Inflammatory macrophage treated with lipopolysaccharide for 1 hour (primary cell): Measurements from ENCODE around the gene SNX13.
A peak's percentile ranks its signal among the peaks of the same experiment; 100 is the strongest.
"Not testable (repeated sequence)": the region's sequence is repeated elsewhere in the genome, so short reads cannot be mapped to it uniquely, and the experiment has no call there.

Source experiments
- DNase-seq, 2 donors: peaks; one replicate each; pipeline ENCODE4 v3.0.0-alpha.2; 2020 to 2022

Gene SNX13

DNA sequence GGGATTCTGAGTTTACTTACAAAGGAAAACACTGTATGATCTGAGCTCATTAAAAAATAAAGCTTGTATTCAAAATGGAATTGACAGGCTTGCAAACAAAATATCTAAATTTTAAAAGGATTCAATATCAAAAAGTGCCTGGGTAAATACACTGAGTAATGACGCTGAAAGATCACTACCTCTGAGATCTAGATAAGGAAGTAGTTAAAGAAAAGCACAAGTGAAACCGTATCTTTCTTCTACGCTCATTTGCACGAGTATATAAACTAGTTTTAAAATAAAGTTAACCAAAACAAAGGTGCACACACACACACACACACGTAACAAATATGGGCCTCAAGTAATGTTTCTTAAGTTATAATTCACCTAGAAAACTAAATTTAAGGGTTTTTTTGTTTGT is 93.4 kb downstream of the SNX13 start:
- no peak for DNase-seq

DNA sequence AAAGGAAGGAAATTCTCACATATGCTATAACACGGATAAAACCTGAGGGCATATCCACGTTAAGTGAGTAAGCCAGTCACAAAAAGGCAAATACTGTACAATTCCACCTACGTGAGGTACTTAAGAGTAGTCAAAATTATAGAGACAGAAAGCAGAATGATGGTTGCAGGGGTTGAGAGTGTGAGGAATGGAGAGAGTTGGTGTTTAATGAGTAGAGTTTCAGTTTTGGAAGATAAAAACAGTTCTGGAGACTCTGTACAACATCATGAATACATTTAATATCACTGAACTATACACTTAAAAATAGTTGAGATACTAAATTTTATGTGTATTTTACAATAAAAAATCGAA is 95.1 kb downstream of the SNX13 start:
- no peak for DNase-seq

DNA sequence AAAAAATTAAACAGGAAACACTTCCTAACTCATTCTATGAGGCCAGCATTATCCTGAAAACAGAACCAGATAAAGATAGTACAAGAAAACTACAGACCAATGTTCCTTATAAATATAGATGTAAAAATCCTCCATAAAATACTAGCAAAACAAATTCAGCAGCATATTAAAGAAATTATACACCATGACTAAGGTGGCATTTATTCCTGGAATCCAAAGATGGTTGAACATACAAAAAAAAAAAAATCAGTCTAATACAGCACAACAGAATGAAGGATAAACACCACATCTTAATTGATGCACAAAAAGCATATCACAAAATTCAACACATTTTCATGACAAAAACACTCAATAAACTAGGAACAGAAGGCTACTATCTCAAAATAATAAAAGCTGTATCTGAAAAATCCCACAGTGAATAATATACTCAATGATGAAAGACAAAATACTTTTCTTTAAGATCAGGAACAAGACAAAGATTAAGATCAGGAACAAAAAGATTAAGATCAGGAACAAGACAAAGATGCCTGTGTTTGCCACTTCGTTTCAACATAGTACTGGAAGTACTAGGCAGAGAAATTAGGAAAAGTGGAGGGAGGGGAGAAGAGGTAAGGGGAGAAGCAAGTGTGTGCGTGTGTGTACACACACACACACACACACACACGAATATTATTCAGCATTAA is 95.6 kb downstream of the SNX13 start:
- no peak for DNase-seq

DNA sequence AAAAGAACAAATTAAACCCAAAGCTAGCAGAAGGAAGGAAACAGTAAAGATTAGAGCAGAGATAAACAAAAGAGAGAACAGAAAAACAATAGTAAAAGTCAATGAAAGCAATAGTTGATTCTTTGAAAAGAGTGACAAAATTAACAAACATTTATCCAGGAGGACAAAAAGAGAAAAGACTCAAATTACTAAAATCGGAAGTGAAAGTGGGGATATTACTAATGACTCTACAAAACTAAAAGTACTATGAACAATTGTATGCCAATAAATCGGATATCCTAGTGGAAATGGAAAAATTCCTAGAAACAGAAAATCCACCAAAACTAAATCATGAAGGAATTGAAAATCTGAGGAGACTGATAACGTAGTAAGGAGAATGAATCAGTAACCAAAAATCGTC is 96.3 kb downstream of the SNX13 start:
- no peak for DNase-seq

DNA sequence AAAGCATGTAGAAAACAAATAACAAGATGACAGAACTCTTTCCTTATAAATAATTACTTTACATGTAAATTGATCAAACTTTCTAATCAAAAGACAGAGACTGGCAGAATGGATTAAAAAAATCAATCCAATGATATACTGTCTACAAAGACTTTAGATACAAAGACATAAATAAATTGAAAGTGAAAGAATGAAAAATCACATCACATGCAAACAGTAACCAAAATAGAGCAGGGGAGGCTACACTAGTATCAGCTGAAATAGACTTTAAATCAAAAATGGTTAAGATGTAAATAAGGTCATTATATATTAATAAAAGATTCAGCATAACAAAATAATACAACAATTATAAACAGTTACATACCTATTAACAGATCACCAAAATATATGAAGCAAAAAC is 97.3 kb downstream of the SNX13 start:
- DNase-seq, result no peak

DNA sequence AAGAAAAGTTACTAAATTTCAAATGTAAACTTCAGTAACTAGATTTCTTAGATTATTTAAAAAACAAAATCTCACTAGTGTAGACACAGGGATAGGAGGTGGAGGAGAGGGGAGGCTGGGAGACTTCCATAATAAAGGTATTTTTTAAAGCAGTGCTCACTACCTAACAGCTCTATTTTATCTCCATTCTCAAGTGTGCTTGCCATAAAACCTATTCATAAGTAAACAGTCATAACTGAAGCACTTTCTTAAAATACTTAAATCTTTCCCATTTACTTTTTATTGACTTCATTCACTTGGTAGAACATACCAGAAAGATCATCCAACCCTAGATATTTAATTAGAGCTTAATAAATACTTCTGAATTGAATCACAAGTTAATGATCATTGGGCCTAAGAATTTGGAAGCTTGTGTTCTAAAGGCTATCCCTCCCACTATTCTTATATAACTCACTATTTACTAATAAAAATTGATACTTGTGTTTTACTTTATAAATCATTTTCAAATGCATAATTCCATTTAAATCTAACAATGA is 107.4 kb downstream of the SNX13 start:
- no peak for DNase-seq

DNA sequence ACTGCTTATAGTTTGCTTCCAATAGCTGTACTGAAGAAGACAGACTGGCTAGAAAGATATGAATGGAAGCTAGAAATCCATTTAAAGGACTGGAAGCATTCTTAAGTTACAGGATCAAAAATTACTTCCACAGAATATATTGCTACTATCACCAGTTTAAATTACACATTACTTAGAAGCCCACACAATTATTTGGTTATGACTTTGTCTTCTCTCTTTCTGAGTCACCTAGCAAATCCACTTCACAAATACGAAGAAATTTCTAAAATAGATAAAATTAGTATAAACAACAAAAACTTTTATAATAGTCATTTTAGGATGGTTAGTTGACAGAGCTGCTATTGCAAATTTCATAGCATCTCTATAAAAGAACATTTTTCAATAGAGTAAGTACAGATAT is 108.1 kb downstream of the SNX13 start:
- DNase-seq, result no peak

DNA sequence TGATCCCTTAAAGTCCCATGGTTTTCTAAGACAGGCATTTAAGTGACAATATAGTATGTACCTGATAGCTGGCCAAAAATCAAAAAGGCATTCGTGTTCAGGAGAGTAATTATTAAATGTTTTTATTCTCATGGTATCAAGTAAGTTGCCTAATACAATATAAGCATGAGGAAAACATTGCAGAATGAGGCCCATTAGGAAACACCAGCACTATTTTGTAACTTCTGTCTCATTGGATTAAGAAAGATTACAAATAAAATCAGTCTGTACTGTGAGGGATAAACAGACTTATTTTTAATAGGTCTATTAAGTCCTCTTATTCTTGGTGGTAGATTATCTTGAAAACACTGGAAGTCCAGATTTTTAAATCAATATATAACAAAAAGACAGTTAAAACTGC is 110.1 kb downstream of the SNX13 start:
- peak; percentile 63 to 88 for DNase-seq

DNA sequence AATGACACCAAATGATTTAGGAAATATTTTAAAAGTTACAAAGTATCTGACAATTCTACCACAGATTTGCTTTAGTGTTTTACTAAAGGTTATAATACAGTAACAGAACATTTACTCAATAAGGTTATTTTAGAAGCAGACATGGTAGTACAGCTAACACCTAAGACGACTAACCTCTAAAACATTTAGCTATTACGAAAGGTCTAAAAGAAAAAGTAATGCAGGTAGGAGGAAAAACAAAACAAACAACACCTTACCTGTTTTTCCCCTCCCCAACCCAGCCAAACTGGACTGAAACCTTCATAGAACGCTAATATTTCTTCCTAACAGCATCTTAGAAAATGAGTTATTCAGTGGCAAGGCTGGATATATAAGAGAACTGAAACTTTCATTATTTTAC is 111.3 kb downstream of the SNX13 start:
- DNase-seq, result no peak

DNA sequence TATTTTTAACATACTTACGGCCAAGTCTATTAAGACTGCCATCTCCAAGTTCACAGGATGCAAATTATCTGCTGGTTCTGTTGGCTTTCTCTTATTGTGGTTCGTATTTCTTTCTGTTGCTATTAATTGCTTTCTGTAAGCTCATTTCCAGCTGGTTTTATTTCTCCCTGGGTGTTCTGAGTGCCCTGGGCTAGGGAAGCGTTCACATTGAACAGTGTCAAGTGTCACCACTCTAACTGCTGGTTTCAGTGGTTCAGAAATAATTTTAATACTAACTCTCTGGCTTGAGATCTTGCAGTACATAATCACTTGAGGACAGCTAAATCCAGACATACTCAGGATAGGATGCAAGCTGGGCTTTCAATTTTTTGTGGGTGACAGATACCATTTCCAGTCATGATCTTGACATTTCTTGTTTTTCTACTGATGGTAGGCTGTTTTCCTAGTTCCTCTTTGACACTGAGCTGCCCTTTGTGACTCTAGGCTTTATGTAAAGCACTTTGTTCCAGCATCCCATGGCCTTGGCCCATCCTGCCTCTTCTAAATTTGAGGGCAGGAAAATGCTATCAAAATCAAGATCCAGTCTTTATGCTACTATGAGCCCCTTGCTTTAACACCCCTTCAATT is 117.6 kb downstream of the SNX13 start:
- no peak for DNase-seq

DNA sequence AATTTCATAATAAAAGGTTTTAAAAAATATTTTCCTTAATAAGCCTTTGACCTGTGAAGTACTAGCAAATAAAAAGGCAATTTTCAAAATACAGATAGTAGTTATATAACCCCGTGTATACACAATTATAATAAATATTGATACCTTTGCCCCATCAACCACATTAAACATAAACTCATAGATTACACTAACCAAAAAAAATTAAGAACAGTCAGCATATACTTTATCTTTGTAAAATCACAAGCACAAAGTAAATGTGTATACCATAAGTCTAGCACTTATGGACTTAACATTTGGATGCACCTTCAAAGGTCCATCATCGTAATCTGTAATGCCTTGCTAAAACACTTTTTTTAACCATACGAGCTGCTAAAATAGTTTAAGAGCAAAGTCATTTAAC is 123.4 kb downstream of the SNX13 start:
- no peak for DNase-seq

DNA sequence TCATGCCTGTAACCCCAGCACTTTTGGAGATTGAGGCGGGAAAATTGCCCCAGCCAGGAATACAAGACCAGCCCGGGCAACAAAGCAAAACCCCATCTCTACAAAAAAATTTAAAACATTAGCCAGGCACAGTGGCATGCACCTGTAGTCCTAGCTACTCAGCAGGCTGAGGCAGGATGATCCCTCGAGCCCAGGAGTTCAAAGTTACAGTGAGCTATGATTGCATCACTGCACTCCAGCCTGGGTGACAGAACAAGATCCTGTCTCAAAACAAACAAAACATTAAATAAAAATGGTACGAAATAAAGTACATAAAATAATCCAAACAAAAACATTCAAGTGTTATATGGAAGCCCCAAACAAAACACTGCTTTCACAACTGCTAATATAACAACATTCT is 125.0 kb downstream of the SNX13 start:
- DNase-seq, result no peak

DNA sequence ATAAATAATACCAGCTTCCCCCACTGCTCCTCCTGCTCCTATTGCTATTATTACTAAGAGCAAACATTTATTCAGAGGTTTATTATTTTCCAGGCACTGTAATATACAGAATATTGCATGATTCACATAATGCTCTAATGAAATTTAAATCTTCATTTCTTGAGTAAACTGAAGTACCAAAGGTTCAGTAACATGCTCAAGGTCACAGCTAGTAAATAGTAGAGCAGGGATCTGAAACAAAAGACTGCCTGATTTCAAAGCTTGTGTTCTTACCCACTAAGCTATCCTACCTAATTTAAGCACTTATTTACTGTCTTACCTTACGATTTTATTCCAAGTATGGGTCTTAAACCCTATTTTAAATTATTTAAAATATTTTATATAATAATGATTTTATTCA is 126.2 kb downstream of the SNX13 start:
- no peak for DNase-seq

DNA sequence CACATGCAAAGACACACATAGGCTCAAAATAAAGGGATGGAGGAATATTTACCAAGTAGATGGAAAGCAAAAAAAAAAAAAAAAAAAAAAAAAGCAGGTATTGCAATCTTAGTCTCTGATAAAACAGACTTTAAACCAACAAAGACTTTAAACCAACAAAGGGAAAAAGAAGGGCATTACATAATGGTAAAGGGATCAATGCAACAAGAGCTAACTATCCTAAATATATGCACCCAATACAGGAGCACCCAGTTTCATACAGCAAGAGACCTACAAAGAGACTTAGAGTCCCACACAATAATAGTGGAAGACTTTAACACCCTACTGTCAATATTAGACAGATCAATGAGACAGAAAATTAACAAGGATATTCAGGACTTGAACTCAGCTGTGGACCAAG is 131.1 kb downstream of the SNX13 start:
- DNase-seq, result not testable (repeated sequence)

DNA sequence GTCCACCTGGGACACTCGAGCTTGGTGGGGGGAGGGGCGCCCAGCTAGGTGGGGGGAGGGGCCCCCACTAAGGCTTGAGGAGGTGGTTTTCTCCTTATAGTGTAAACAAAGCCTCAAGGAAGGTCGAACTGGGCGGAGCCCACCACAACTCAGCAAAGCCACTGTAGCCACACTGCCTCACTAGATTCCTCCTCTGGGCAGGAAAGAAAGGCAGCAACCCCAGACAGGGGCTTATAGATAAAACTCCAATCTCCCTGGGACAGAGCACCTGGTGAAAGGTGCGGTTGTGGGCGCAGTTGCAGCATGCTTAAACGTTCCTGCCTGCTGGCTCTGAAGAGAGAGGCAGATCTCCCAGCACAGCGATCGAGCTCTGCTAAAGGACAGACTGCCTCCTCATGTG is 133.1 kb downstream of the SNX13 start:
- no peak for DNase-seq

DNA sequence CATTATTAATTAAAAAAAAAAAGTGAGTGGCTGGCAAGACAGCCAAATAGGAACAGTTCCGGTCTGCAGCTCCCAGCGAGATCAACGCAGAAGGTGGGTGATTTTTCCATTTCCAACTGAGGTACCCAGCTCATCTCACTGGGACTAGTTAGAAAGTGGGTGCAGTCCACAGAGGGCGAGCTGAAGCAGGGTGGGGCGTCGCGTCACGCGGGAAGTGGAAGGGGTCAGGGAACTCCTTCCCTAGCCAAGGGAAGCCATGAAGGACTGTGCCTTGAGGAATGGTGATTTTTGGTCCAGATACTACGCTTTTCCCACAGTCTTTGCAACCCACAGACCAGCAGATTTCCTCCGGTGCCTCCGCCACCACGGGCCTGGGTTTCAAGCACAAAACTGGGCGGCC is 133.7 kb downstream of the SNX13 start:
- no peak for DNase-seq

DNA sequence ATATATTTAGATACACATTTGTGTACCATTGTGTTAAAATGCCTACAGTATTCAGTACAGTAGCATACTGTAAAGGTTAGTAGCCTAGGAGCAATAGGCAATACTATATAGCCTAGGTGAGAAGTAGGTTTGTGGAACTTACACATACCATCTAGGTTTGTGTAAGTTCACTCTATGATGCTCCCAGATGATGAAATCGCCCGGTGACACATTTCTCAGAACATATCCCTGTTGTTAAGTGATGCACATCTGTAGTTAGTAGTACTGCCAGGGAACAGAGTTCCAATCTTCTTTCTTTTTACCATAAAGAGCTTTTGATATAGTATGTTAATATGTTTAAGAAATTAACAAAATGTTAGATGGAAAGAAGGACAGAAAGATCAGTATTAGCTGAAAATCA is 138.2 kb downstream of the SNX13 start:
- DNase-seq, result no peak

DNA sequence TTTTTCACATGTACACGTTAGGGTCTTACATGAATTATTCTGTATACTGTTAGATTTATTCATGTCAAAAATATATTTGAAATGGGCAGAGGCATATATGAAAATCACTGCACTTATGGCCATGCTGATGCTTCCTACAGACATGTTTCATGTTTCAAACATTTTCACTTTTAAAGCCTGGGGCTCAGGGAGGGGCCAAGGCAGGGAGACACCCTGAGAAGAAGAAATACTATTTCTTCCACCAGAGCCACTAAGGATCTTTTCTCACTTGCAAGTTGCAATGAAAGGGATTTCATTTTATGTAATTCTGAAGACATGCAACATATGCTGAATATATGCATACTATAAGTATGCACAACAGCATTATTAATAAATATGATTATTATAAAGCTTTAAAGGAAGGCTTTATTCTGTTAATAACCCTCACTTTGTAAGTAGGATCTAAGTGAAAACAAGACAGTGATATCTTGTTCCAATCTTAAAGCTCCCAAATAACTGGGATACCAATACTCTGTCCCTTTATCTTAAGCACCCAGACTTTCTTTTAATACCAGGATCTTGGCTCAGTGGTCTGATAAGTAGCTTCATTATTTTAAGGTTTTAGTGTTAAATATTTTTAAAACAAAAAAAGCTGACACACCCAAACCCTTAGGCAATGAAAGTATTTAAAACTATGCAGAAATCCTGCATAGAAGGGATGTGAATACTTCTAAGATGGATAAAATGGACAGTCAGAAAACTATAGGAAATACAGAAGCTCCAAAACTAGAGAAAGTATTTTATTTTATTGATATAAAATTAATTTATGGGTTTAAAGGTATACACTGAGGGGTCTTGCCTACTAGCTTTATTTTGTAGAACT is 148.0 kb downstream of the SNX13 start:
- DNase-seq, result no peak

DNA sequence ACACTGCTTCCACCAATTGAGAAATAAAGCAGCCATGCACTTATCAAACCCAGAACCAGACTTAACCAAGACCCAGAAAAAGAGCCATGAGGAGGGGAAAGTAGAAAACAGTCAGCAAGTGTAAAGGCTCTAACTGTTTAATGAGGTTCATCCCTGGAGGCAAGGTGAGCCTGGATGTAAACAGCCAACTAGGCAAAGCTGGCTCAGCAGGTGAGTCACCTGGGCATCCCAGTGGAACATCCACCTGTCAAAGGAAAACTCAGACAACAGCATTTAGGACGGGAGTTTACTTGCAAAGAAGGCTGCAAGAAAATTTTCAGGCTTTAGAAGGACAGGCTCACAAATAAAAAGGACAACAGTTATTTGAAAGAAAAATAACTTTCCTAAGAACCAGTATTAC is 153.0 kb downstream of the SNX13 start:
- DNase-seq, result no peak

DNA sequence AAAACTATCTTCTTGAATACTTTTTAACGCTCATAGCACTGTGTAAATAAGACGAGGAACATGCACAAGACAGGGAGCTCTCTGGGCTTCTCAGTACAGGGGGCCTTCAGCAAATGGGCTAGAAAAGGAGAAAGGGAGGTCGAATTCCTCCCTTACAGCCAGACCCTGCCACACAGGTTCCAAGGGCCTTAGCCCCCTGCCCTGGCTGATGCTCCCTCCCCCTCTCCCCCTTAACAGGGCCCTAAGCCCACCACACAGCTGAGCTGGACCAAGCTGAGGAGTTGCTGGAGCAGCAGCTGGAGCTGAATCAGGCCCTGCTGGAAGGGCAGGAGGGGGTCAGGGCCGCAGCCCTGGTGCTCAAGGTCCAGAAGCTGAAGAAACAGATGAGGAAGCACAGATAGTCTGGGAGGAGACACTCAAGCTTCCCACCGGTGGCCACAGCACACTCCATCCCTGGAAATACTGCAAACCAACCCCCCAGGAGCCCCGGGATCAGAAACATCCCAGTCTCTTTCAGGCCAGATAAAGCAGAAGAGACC is 153.9 kb downstream of the SNX13 start:
- no peak for DNase-seq

DNA sequence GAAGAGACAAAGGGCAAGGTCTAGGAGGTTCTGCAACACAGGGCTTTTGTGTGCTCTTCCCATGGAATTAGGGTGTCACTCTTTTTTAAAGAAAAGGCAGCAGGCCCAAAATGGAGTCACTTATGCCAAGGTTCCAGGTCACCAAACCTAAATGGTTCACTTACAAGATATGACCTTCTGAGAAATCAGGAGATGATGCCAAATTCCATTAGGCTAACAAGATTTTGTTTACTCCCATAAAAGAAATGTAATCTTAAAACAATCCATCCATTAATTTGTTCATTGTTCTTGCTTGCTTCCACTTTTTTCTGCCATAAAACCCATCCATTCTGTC is 158.1 kb downstream of the SNX13 start:
- no peak for DNase-seq

DNA sequence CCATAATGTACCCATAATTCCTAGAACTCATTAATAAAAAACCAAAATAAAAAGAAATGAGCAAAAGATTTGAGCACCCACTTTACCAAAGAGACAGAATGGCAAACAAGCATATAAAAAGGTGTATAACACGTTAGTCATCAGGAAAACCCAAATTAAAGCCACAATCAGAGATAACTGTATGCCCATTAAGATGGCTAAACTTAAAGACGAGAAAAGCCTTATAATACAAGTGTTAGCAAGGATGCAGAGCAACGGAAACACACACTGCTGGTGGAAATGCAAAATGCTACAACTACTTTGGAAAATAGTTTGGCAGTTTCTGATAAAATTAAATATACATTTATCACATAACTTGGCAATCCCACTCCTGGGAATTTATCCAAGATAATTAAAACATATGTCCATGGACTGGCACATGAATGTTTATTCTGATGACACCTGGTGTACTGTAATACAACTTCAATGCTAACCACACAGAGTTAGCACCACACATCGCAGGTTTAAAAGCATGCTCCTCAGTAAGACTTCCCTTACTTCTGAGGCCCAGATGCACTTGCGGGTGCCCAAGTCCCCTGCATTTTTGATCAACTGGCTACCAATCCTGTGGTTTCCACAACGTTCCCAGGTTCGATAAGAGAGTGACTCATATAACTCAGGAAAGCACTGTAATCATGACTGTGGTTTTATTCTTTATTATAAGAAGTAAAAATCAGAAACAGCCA is 158.6 kb downstream of the SNX13 start:
- DNase-seq, result no peak

DNA sequence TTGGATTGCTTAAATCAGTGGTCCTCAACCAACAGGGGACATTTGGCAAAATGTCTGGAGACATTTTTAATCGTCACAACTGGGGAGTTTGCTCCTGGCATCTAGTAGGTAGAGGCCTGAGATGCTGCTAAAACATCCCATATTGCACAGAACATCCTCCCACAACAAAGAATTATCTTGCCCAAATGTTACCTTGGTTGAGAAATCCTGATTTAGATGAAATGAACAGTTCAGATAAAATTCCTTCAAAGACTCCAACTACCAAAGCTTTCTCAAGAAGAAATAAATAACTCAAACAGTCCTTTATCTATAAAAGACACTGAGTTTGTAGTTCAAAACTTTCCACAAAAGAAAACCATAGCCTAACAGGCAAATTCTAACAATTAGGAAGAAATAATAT is 160.9 kb downstream of the SNX13 start:
- DNase-seq, result no peak
